HL-60 (cell line): ENCODE measurements around the gene PLXDC2.

ENCODE experiments used
- DNase-seq, 2 experiments: peaks; one replicate each; pipeline ENCODE4 v3.0.0-alpha.2; 2010 to 2020; ENCODE audit warnings: low read depth in 1 of 2, low spot score in 1 of 2
- H3K27ac ChIP-seq: fragments of 250-450 bp; sonication (Bioruptor Pico); replicated peaks from 2 replicates; pipeline ENCODE4 v1.5.1; 2020; ENCODE audit warnings: mild to moderate bottlenecking, moderate library complexity
- H3K27me3 ChIP-seq: fragments of 250-450 bp; sonication (Bioruptor Pico); 2 replicates; pipeline ENCODE4 v1.5.1; 2021; ENCODE audit warnings: mild to moderate bottlenecking, moderate library complexity; ENCODE audit not compliant: insufficient read depth, poor library complexity, severe bottlenecking
- H3K4me3 ChIP-seq: replicated peaks from 2 replicates; pipeline ENCODE4 v1.5.1; 2011; ENCODE audit warnings: mild to moderate bottlenecking, control low read depth, low read length; ENCODE audit not compliant: insufficient read depth
- CTCF ChIP-seq: IDR thresholded peaks from one replicate; pipeline ENCODE4 v1.5.1; 2011; ENCODE audit warnings: low read length, control low read depth, inconsistent platforms; ENCODE audit not compliant: insufficient read depth
- GABPA ChIP-seq: IDR thresholded peaks from 2 replicates; pipeline ENCODE4 v1.6.1; 2012; ENCODE audit warnings: low read depth
- POLR2AphosphoS5 ChIP-seq: IDR thresholded peaks from 2 replicates; pipeline ENCODE4 v1.6.1; 2012; ENCODE audit warnings: low read depth
- REST ChIP-seq: IDR thresholded peaks from 2 replicates; pipeline ENCODE4 v1.6.1; 2012; ENCODE audit warnings: low read depth; ENCODE audit not compliant: insufficient replicate concordance
- SPI1 ChIP-seq: IDR thresholded peaks from 2 replicates; pipeline ENCODE4 v1.6.1; 2012; ENCODE audit warnings: low read depth, mild to moderate bottlenecking, borderline replicate concordance

PLXDC2 gene

GRCh38 chr10:20265146-20265545 is 448.9 kb downstream of the PLXDC2 start:
- TF ChIP-seq SPI1: no peak
- TF ChIP-seq CTCF: no peak
- Histone ChIP-seq H3K4me3 (no peak overlapping the region), H3K27me3 (no peaks in the 10 kb centered on the region), H3K27ac (no peak overlapping the region)
- no peak for DNase-seq

- H3K27me3 ChIP-seq: no peaks in the 10 kb centered on the region
- TF ChIP-seq REST (no peak), POLR2AphosphoS5 (no peak), CTCF (no peak), SPI1 (no peak), GABPA (no peak)
- no peak overlapping the region for H3K27ac ChIP-seq
- DNase-seq: no peak
- no peak overlapping the region for H3K4me3 ChIP-seq
These were observed 451.5 kb downstream of the PLXDC2 start for GRCh38 chr10:20267734-20268133.

- H3K27ac ChIP-seq: no peak overlapping the region
- no peak for DNase-seq
These were observed 455.3 kb downstream of the PLXDC2 start for GRCh38 chr10:20271490-20271889.

More at GRCh38 chr10:20271490-20271889, 455.3 kb downstream of the PLXDC2 start:
- Histone ChIP-seq H3K27me3 (no peaks in the 10 kb centered on the region), H3K4me3 (no peak overlapping the region)
- TF ChIP-seq REST: no peak
- no peak for TF ChIP-seq GABPA
- no peak for TF ChIP-seq CTCF
- TF ChIP-seq SPI1: no peak
- no peak for TF ChIP-seq POLR2AphosphoS5
